A673 (cell line): Measurements from ENCODE around the gene C9. TPM values are rescaled to one million over a fixed set of nuclear protein-coding genes. Genes with fewer than 3 reads are reported as not detected.
"Not testable (repeated sequence)": the region's sequence is repeated elsewhere in the genome, so short reads cannot be mapped to it uniquely, and the experiment has no call there.

Source experiments
- BruUV-seq: library from RNA; stranded (reverse); fragments of 400-500 nt; replicated peaks from 2 replicates; lab custom pipeline; 2021; lab: Mats Ljungman, UMichigan
- CTCF ChIA-PET: fragments of 300-600 bp; sonication (Branson Sonifier 250); formaldehyde crosslinking; loops from one replicate; lab custom pipeline; 2022; ENCODE audit warnings: antibody characterized with exemption; lab: Charles Lee
- POLR2A ChIA-PET: fragments of 300-600 bp; sonication (Branson Sonifier 250); formaldehyde crosslinking; loops from one replicate; lab custom pipeline; 2022; ENCODE audit warnings: antibody characterized with exemption; ENCODE audit not compliant: low non-redundant PET; lab: Charles Lee
- DNase-seq: peaks from one replicate; pipeline ENCODE4 v3.0.0-alpha.2; 2015; ENCODE audit warnings: low spot score
- H3K27ac ChIP-seq: fragments of 200-600 bp; sonication (generic); 2 replicates; pipeline ENCODE4 v1.5.1; 2016; ENCODE audit warnings: mixed run types, low read depth, mild to moderate bottlenecking, mixed read lengths, antibody characterized with exemption, low read length; ENCODE audit not compliant: poor library complexity, severe bottlenecking
- H3K27me3 ChIP-seq: fragments of 200-600 bp; sonication (generic); replicated peaks from 2 replicates; pipeline ENCODE4 v1.6.1; 2017; ENCODE audit warnings: mixed run types, low read depth, mild to moderate bottlenecking, mixed read lengths, antibody characterized with exemption, low read length; ENCODE audit not compliant: insufficient read depth, poor library complexity
- H3K36me3 ChIP-seq: fragments of 200-600 bp; sonication (generic); 2 replicates; pipeline ENCODE4 v1.6.1; 2016; ENCODE audit warnings: mixed run types, mild to moderate bottlenecking, mixed read lengths, antibody characterized with exemption, low read length; ENCODE audit not compliant: insufficient read depth, poor library complexity, severe bottlenecking
- H3K4me1 ChIP-seq: fragments of 200-600 bp; sonication (generic); 2 replicates; pipeline ENCODE4 v1.6.1; 2017; ENCODE audit warnings: mixed run types, mild to moderate bottlenecking, mixed read lengths, antibody characterized with exemption, low read length; ENCODE audit not compliant: insufficient read depth, poor library complexity, severe bottlenecking
- H3K4me3 ChIP-seq: fragments of 200-600 bp; sonication (generic); 2 replicates; pipeline ENCODE4 v1.5.1; 2016; ENCODE audit warnings: low read depth, mixed run types, mild to moderate bottlenecking, mixed read lengths, low read length; ENCODE audit not compliant: poor library complexity, severe bottlenecking
- H3K9me3 ChIP-seq: fragments of 200-600 bp; sonication (generic); 2 replicates; pipeline ENCODE4 v1.6.1; 2016; ENCODE audit warnings: mixed run types, low read depth, mild to moderate bottlenecking, mixed read lengths, antibody characterized with exemption, low read length; ENCODE audit not compliant: poor library complexity, severe bottlenecking
- CTCF ChIP-seq: fragments of 300-800, 200-600 bp; sonication (generic); conservative IDR thresholded peaks from 2 replicates; pipeline ENCODE4 v1.5.1; 2017; ENCODE audit warnings: low read depth, mild to moderate bottlenecking, antibody characterized with exemption, low read length, moderate library complexity, mixed read lengths
- EZH2 ChIP-seq: fragments of 200-600 bp; sonication (generic); IDR thresholded peaks from 2 replicates; pipeline ENCODE4 v1.6.1; 2017; ENCODE audit warnings: borderline replicate concordance, low read depth, mild to moderate bottlenecking, mixed read lengths, antibody characterized with exemption, low read length; ENCODE audit not compliant: poor library complexity, severe bottlenecking
- intact Hi-C: fragments of 100-400 bp; cut with micrococcal nuclease; formaldehyde crosslinking; loops from one replicate; pipeline ENCODE4 v1.10.0; 2022; ENCODE audit not compliant: unreplicated experiment
- total RNA-seq: library from RNA; stranded (reverse); gene quantifications from 2 replicates; pipeline ENCODE4 v1.2.3, GENCODE V29; 2021

C9 gene
- total RNA-seq, 1 experiment from 2014 or later = not detected

DNA sequence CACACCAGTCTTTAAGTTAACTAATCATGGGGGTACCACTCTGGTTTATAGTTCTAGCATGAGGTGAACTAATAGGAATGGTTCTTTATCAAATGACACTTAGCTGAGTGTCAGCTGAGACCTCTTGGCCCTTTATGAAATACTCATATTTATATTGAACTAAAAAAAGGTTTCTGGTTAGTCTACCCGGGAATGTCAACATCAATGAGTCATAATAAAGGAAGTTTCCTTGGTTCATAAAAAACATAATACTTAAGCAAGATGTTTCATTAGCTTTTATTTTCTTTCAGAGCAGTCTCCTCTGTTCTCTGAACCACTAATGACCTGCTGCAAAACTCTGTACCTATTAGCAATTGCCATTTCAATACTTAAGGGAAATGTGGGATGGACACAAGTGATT is 46.8 kb upstream of the C9 start:
- intact Hi-C loops = no loop called here
- Histone ChIP-seq H3K4me1 (peaks cover 10% of the 10 kb centered on the region), H3K4me3 (no peak overlapping the region), H3K27me3 (no peaks in the 10 kb centered on the region), H3K9me3 (no peaks in the 10 kb centered on the region), H3K27ac (no peak overlapping the region), H3K36me3 (no peaks in the 10 kb centered on the region)
- TF ChIP-seq EZH2 = no peak
- no peak for TF ChIP-seq CTCF
- CTCF ChIA-PET = no interaction called here
- POLR2A ChIA-PET = no interaction called here
- BruUV-seq = no TSS peak
- no peak for DNase-seq

GRCh38 chr5:39409033-39409432 is 44.7 kb upstream of the C9 start:
- no peaks in the 10 kb centered on the region for H3K27me3 ChIP-seq
- H3K9me3 ChIP-seq = no peaks in the 10 kb centered on the region
- no peak for DNase-seq
- BruUV-seq = no TSS peak
- POLR2A ChIA-PET = no interaction called here
- no peak for TF ChIP-seq EZH2
- TF ChIP-seq CTCF = no peak
- no peaks in the 10 kb centered on the region for H3K36me3 ChIP-seq
- H3K4me1 ChIP-seq = peaks cover 10% of the 10 kb centered on the region
- H3K4me3 ChIP-seq = no peak overlapping the region
- intact Hi-C loops = no loop called here
- no peak overlapping the region for H3K27ac ChIP-seq
- CTCF ChIA-PET = no interaction called here

DNA sequence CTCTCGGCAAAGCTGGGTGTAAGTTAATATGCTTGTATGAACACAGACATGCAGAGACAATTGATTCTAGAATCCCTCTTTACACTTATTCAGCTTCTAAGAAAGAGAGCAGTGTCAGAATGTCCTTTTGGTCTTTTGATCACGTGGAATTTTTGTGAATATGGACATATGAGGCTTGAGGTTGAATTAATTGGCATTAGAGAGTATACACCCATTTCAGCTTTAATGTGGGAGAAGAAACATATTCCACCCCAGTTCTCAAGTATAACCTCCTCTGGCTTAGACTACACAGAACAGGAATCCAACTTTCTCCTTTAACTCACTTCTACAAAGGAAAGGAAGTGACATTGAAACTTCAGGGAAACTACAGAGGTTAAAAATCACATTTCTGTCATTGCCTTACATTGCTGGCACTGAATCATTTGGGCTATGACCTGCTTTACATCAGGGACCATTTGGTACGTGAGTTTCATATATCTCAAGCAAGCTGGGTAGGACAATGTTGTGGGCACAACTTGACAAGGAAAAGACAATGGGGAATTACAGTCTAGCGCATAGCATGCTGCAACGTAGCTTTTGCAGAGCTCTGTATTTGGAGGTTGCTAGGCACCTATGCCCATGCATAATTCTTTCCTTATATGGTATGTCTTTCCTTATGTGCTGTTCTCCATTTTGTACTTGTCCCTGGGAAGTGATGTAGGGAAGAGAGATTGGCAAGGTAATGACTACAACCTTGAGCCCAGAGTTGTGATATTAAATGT is 41.0 kb upstream of the C9 start:
- CTCF ChIA-PET = no interaction called here
- POLR2A ChIA-PET = no interaction called here

DNA sequence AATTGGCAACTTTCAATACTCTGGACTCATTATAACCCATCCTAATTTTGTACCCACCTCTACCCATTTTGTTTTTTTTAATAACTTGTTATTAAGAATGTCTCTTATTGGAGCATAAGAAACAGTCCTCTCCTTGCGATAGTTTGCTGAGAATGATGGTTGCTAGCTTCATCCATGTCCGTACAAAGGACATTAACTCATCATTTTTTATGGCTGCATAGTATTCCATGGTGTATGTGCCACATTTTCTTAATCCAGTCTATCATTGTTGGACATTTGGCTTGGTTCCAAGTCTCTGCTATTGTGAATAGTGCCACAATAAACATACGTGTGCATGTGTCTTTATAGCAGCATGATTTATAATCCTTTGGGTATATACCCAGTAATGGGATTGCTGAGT is 39.5 kb upstream of the C9 start:
- H3K27ac ChIP-seq, BruUV-seq, H3K27me3 ChIP-seq, POLR2A ChIA-PET, DNase-seq, H3K4me3 ChIP-seq, H3K9me3 ChIP-seq, CTCF ChIA-PET, H3K36me3 ChIP-seq, intact Hi-C loops: not testable (repeated sequence)
- peaks cover 19% of the 10 kb centered on the region for H3K4me1 ChIP-seq

More for the DNA sequence above, 41.0 kb upstream of the C9 start:
- Histone ChIP-seq H3K4me3 (no peak overlapping the region), H3K9me3 (no peaks in the 10 kb centered on the region), H3K27me3 (no peaks in the 10 kb centered on the region), H3K4me1 (peaks cover 7% of the 10 kb centered on the region), H3K36me3 (no peaks in the 10 kb centered on the region), H3K27ac (no peak overlapping the region)
- no TSS peak for BruUV-seq
- intact Hi-C loops = no loop called here
- no peak for TF ChIP-seq EZH2
- TF ChIP-seq CTCF = no peak
- no peak for DNase-seq

GRCh38 chr5:39402140-39402539 is 37.8 kb upstream of the C9 start:
- H3K9me3 ChIP-seq, BruUV-seq, H3K27ac ChIP-seq, H3K27me3 ChIP-seq, H3K4me3 ChIP-seq, intact Hi-C loops, H3K36me3 ChIP-seq, POLR2A ChIA-PET, DNase-seq, CTCF ChIA-PET: not testable (repeated sequence)
- H3K4me1 ChIP-seq = peaks cover 23% of the 10 kb centered on the region
